Heart left ventricle (tissue), 13 donors: ENCODE results near the gene IGFBP1.

ENCODE experiments used
- CTCF ChIP-seq, 12 donors: fragments of 200-600 bp; sonication (generic) in 4 of 12; IDR thresholded peaks; one replicate each; pipeline versions ENCODE4 v1.5.0 to v1.8.0; 2018 to 2022; ENCODE audit warnings: antibody characterized with exemption in 12 of 12, mild to moderate bottlenecking in 5 of 12
- POLR2A ChIP-seq, 2 donors: fragments of 450-650 bp; IDR thresholded peaks; one replicate each; pipeline ENCODE4 v1.6.1; 2017; ENCODE audit warnings: antibody characterized with exemption in 2 of 2, mild to moderate bottlenecking in 2 of 2, moderate library complexity in 2 of 2
- donor health status: ischemic (EF 13 %, LVEDD 7.1; RV severe dilation, severe dysfunction).
- donor health status: DM: no; HTN: yes; CAD: no.
- donor health status: DM: no; HTN: no; CAD: no.
- donor health status: ischemic (EF 25% LVEDD 6.9; RV normal size, moderate dysfunction).
- donor health status: ischemic (EF 25% LVEDD 5.7; RV mildly dilated, moderate dysfunction).
- donor health status: ischemic (EF 35%, LVEDD 5.7; RV mildly dilated, moderate dysfunction).
- donor health status: nonischemic (EF 11% LVEDD 7.7; RV severe dilation, severe dysfunction).
- donor health status: DM: yes; HTN: yes; CAD: no.
- donor health status: PGD.
- donor health status: ischemic (EF 29% LVEDD 5.4; RV normal size, mild dysfunction).
- donor health status: nonischemic (EF 23%, LVEDD 6.1; RV moderate dilation, normal function).

- TF ChIP-seq CTCF (IDR thresholded peaks at IDR 0.05) (no peak), POLR2A (IDR thresholded peaks at IDR 0.05) (no peak)
Observed at GRCh38 chr7:45918556-45918955, 30.3 kb downstream of the IGFBP1 start.
